Measurements from ENCODE around the gene SAMD4B.

DNA sequence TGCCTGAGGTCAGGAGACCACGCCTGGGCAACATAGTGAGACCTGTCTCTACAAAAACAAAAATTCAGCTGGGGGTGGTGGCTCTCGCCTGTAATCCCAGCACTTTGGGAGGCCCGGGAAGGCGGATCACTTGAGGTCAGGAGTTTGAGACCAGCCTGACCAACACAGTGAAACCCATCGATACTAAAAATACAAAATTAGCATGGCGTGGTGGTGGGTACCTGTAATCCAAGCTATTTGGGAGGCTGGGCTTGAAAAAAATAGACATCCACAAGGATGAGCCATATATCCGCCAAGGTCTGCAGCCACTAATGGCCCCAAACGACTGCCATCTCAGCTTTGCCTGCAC, 90.4 kb downstream of the SAMD4B start:
- TF ChIP-seq, protein P1, sequence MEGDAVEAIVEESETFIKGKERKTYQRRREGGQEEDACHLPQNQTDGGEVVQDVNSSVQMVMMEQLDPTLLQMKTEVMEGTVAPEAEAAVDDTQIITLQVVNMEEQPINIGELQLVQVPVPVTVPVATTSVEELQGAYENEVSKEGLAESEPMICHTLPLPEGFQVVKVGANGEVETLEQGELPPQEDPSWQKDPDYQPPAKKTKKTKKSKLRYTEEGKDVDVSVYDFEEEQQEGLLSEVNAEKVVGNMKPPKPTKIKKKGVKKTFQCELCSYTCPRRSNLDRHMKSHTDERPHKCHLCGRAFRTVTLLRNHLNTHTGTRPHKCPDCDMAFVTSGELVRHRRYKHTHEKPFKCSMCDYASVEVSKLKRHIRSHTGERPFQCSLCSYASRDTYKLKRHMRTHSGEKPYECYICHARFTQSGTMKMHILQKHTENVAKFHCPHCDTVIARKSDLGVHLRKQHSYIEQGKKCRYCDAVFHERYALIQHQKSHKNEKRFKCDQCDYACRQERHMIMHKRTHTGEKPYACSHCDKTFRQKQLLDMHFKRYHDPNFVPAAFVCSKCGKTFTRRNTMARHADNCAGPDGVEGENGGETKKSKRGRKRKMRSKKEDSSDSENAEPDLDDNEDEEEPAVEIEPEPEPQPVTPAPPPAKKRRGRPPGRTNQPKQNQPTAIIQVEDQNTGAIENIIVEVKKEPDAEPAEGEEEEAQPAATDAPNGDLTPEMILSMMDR (IDR thresholded peaks at IDR 0.05): no peak
- TF ChIP-seq ZFX (IDR thresholded peaks at IDR 0.05; ENCODE audit: borderline replicate concordance): no peak
